ENCODE measurements around the gene CLCN2.

Gene CLCN2

DNA sequence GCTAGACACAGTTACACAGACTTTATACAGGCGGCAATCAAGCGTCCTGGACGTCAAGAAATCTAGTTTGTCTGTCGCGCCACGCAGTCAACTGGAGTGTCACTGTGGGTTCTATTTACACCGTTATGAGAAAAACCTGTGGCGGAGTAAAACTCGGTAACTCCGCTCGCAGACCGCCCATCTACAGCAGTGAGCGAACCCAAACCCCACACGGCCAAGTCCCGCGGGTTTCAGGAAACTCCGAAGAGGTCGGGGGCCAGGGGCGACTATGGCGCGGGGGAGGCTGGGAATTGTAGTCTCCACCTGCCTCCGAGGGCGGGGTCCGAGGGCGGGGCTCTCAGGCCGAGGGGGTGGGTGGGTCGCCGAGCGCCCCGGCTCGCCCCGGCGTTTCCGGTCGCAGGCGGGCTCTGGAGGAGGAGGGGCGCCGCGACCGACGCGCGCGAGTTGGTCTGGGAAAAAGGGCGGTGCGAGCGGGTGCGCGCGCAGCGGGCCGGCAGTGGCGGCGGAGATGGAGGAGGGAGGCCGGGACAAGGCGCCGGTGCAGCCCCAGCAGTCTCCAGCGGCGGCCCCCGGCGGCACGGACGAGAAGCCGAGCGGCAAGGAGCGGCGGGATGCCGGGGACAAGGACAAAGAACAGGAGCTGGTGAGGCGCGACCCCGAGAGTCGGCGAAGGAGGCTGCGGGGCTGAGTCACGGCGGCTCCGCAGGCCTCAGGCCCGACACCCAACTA lies 62.5 kb downstream of the CLCN2 start, which contains the start of gene PSMD2:
TSS of gene PSMD2 (plus strand) at position 483 of the 729 bp plus-strand sequence. CDS start at position 509, 26 bp downstream.
- peak; percentile 97 for DNase-seq (ENCODE audit: low read depth)
- TF ChIP-seq POLR2A (IDR thresholded peaks at IDR 0.05; ENCODE audit: extremely low read depth, insufficient read length) (peak; percentile 61), MYC (IDR thresholded peaks at IDR 0.05; ENCODE audit: low read depth, low read length) (no peak)
- TF ChIP-seq, protein P1, sequence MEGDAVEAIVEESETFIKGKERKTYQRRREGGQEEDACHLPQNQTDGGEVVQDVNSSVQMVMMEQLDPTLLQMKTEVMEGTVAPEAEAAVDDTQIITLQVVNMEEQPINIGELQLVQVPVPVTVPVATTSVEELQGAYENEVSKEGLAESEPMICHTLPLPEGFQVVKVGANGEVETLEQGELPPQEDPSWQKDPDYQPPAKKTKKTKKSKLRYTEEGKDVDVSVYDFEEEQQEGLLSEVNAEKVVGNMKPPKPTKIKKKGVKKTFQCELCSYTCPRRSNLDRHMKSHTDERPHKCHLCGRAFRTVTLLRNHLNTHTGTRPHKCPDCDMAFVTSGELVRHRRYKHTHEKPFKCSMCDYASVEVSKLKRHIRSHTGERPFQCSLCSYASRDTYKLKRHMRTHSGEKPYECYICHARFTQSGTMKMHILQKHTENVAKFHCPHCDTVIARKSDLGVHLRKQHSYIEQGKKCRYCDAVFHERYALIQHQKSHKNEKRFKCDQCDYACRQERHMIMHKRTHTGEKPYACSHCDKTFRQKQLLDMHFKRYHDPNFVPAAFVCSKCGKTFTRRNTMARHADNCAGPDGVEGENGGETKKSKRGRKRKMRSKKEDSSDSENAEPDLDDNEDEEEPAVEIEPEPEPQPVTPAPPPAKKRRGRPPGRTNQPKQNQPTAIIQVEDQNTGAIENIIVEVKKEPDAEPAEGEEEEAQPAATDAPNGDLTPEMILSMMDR (IDR thresholded peaks at IDR 0.05; ENCODE audit: low read depth, low read length), result no peak
- TF ChIP-seq, protein P2, sequence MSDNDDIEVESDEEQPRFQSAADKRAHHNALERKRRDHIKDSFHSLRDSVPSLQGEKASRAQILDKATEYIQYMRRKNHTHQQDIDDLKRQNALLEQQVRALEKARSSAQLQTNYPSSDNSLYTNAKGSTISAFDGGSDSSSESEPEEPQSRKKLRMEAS (IDR thresholded peaks at IDR 0.05; ENCODE audit: low read depth, low read length), result no peak
- peak within 1 kb of the TSS; percentile 98 for H3K4me3 ChIP-seq (ENCODE audit: low read depth, low read length)

DNA sequence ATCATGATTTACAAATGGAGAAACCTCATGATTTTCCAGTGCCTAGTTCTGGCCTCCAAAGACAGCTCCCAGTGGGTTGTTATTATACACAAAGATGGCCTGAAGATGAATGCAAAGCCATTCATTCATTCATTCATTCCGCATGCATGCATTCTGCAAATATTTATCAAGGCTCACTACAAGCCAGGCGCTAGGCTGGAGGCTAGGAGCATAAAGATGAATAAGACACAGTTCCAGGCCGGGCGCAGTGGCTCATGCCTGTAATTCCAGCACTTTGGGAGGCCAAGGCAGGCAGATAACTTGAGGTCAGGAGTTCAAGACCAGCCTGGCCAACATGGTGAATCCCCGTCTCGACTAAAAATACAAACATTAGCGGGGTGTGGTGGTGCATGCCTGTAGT lies 64.8 kb downstream of the CLCN2 start:
- TF ChIP-seq MYC (IDR thresholded peaks at IDR 0.05; ENCODE audit: low read depth, low read length) (no peak), POLR2A (IDR thresholded peaks at IDR 0.05; ENCODE audit: extremely low read depth, insufficient read length) (no peak)
- TF ChIP-seq, protein P2 (IDR thresholded peaks at IDR 0.05; ENCODE audit: low read depth, low read length), result no peak
- TF ChIP-seq, protein P1 (IDR thresholded peaks at IDR 0.05; ENCODE audit: low read depth, low read length), result no peak
- no peak for DNase-seq (ENCODE audit: low read depth)
- H3K4me3 ChIP-seq (ENCODE audit: low read depth, low read length), result no peak overlapping the region

Data from NB4 (cell line).